Astrocyte (in vitro differentiated cells and primary cell): ENCODE data around the gene TMEM156. TPM values are rescaled to one million over a fixed set of nuclear protein-coding genes. Genes with fewer than 3 reads are reported as not detected.
A peak's percentile ranks its signal among the peaks of the same experiment; 100 is the strongest.

Source experiments
- DNase-seq: peaks from one replicate; pipeline ENCODE4 v3.0.0-alpha.2; 2010; ENCODE audit warnings: low read depth
- FAIRE-seq: peaks from 2 replicates; lab custom pipeline; 2011; peaks lifted over from hg19 to GRCh38; lab: Jason Lieb, UNC
- H2AFZ ChIP-seq: 2 replicates; pipeline ENCODE4 v1.6.0; 2012; ENCODE audit warnings: low read depth, low read length, inconsistent platforms
- H3K27ac ChIP-seq: 2 replicates; pipeline ENCODE4 v1.5.1; 2011; ENCODE audit warnings: low read depth, low read length, inconsistent platforms
- H3K27me3 ChIP-seq: 2 replicates; pipeline ENCODE4 v1.6.0; 2011; ENCODE audit warnings: low read length, inconsistent platforms; ENCODE audit not compliant: insufficient read depth
- H3K36me3 ChIP-seq: 2 replicates; pipeline ENCODE4 v1.5.1; 2011; ENCODE audit warnings: low read length, inconsistent platforms; ENCODE audit not compliant: insufficient read depth
- H3K4me1 ChIP-seq: 2 replicates; pipeline ENCODE4 v1.5.1; 2011; ENCODE audit warnings: low read length, inconsistent platforms; ENCODE audit not compliant: insufficient read depth
- H3K4me2 ChIP-seq: 2 replicates; pipeline ENCODE4 v1.6.0; 2012; ENCODE audit warnings: low read length, inconsistent platforms
- H3K4me3 ChIP-seq: 2 replicates; pipeline ENCODE4 v1.5.1; 2011; ENCODE audit warnings: low read depth, mild to moderate bottlenecking, low read length, inconsistent platforms; ENCODE audit not compliant: insufficient read depth
- H3K79me2 ChIP-seq: 2 replicates; pipeline ENCODE4 v1.6.0; 2012; ENCODE audit warnings: mild to moderate bottlenecking, low read length, inconsistent platforms; ENCODE audit not compliant: insufficient read depth
- H3K9ac ChIP-seq: 2 replicates; pipeline ENCODE4 v1.6.0; 2012; ENCODE audit warnings: mild to moderate bottlenecking, low read length, inconsistent platforms
- H3K9me3 ChIP-seq: 2 replicates; pipeline ENCODE4 v1.5.1; 2012; ENCODE audit warnings: low read depth, mild to moderate bottlenecking, low read length, inconsistent platforms; ENCODE audit not compliant: insufficient read depth
- H4K20me1 ChIP-seq: 2 replicates; pipeline ENCODE4 v1.6.0; 2012; ENCODE audit warnings: low read length, inconsistent platforms; ENCODE audit not compliant: insufficient read depth
- H3K27ac Mint-ChIP-seq: one replicate; pipeline ENCODE4 v1.8.0; 2021; ENCODE audit warnings: mild to moderate bottlenecking, mixed read lengths; ENCODE audit not compliant: unreplicated experiment
- H3K27me3 Mint-ChIP-seq: one replicate; pipeline ENCODE4 v1.8.0; 2021; ENCODE audit warnings: low read depth, mixed read lengths; ENCODE audit not compliant: unreplicated experiment
- H3K36me3 Mint-ChIP-seq: one replicate; pipeline ENCODE4 v1.8.0; 2021; ENCODE audit warnings: low read depth, mixed read lengths; ENCODE audit not compliant: unreplicated experiment
- H3K4me1 Mint-ChIP-seq: one replicate; pipeline ENCODE4 v1.8.0; 2021; ENCODE audit warnings: low read depth, mixed read lengths; ENCODE audit not compliant: unreplicated experiment
- H3K4me3 Mint-ChIP-seq: one replicate; pipeline ENCODE4 v1.8.0; 2021; ENCODE audit warnings: mild to moderate bottlenecking, moderate library complexity, mixed read lengths; ENCODE audit not compliant: unreplicated experiment
- H3K9me3 Mint-ChIP-seq: one replicate; pipeline ENCODE4 v1.8.0; 2021; ENCODE audit warnings: mild to moderate bottlenecking, mixed read lengths; ENCODE audit not compliant: unreplicated experiment
- CTCF ChIP-seq: IDR thresholded peaks from 2 replicates; pipeline ENCODE4 v1.5.1; 2011; ENCODE audit warnings: low read depth, mild to moderate bottlenecking, inconsistent platforms, low read length, moderate library complexity; ENCODE audit not compliant: insufficient read depth
- EZH2 ChIP-seq: IDR thresholded peaks from 2 replicates; pipeline ENCODE4 v1.6.1; 2012; ENCODE audit warnings: mild to moderate bottlenecking, low read length, inconsistent platforms; ENCODE audit not compliant: insufficient read depth
- total RNA-seq: library from RNA; stranded (reverse); gene quantifications from 2 replicates; pipeline ENCODE4 v1.2.1, GENCODE V29; 2021

Gene TMEM156
- total RNA-seq, 1 donor from 2014 or later = 0.59 TPM

- H3K4me3 ChIP-seq = no peak overlapping the region
- Mint-ChIP-seq H3K4me3 (no peak overlapping the region), H3K4me1 (peaks cover 22% of the 10 kb centered on the region), H3K27ac (peak overlapping the region; percentile 83), H3K36me3 (peaks cover 3% of the 10 kb centered on the region), H3K9me3 (no peaks in the 10 kb centered on the region), H3K27me3 (peaks cover 2% of the 10 kb centered on the region)
- no peak for TF ChIP-seq EZH2
- no peak for TF ChIP-seq CTCF
- peak overlapping the region; percentile 63 for H3K9ac ChIP-seq
- peak overlapping the region; percentile 77 for H3K27ac ChIP-seq
- no peaks in the 10 kb centered on the region for H3K9me3 ChIP-seq
- peak overlapping the region; percentile 76 for H3K4me2 ChIP-seq
- H4K20me1 ChIP-seq = no peaks in the 10 kb centered on the region
- no peaks in the 10 kb centered on the region for H3K79me2 ChIP-seq
- H2AFZ ChIP-seq = no peak overlapping the region
- no peaks in the 10 kb centered on the region for H3K27me3 ChIP-seq
- FAIRE-seq (peak; percentile 90), DNase-seq (peak; percentile 91)
- H3K4me1 ChIP-seq = peaks cover 21% of the 10 kb centered on the region
- peaks cover 14% of the 10 kb centered on the region for H3K36me3 ChIP-seq
These were observed 83.7 kb downstream of the TMEM156 start for GRCh38 chr4:38948551-38948950.

- H3K36me3 Mint-ChIP-seq = peaks cover 12% of the 10 kb centered on the region
- H3K4me3 Mint-ChIP-seq = no peak overlapping the region
- Histone ChIP-seq H3K4me2 (no peak overlapping the region), H3K36me3 (peaks cover 25% of the 10 kb centered on the region), H3K9me3 (no peaks in the 10 kb centered on the region), H3K4me3 (no peak overlapping the region), H3K9ac (no peak overlapping the region), H3K27me3 (no peaks in the 10 kb centered on the region), H3K79me2 (no peaks in the 10 kb centered on the region), H2AFZ (no peak overlapping the region), H3K4me1 (peaks cover 21% of the 10 kb centered on the region), H4K20me1 (no peaks in the 10 kb centered on the region), H3K27ac (no peak overlapping the region)
- H3K4me1 Mint-ChIP-seq = peaks cover 22% of the 10 kb centered on the region
- H3K9me3 Mint-ChIP-seq = peaks cover 2% of the 10 kb centered on the region
- H3K27me3 Mint-ChIP-seq = no peaks in the 10 kb centered on the region
- FAIRE-seq (no peak), DNase-seq (no peak)
- no peak for TF ChIP-seq EZH2
- no peak for TF ChIP-seq CTCF
- H3K27ac Mint-ChIP-seq = peak overlapping the region; percentile 30
These were observed 85.3 kb downstream of the TMEM156 start for GRCh38 chr4:38946919-38947318.

- no peak for TF ChIP-seq CTCF
- peaks cover 25% of the 10 kb centered on the region for H3K36me3 Mint-ChIP-seq
- peaks cover 21% of the 10 kb centered on the region for H3K4me1 Mint-ChIP-seq
- H3K9me3 ChIP-seq = no peaks in the 10 kb centered on the region
- no peak overlapping the region for H3K4me2 ChIP-seq
- DNase-seq = no peak
- peaks cover 44% of the 10 kb centered on the region for H3K36me3 ChIP-seq
- H3K27me3 Mint-ChIP-seq = no peaks in the 10 kb centered on the region
- peaks cover 13% of the 10 kb centered on the region for H3K4me1 ChIP-seq
- H3K4me3 ChIP-seq = no peak overlapping the region
- no peak overlapping the region for H3K9ac ChIP-seq
- peaks cover 2% of the 10 kb centered on the region for H3K9me3 Mint-ChIP-seq
- no peak overlapping the region for H3K4me3 Mint-ChIP-seq
- H3K27me3 ChIP-seq = no peaks in the 10 kb centered on the region
- H3K27ac ChIP-seq = no peak overlapping the region
- FAIRE-seq = no peak
- H3K27ac Mint-ChIP-seq = no peak overlapping the region
- no peaks in the 10 kb centered on the region for H3K79me2 ChIP-seq
- no peak overlapping the region for H2AFZ ChIP-seq
- H4K20me1 ChIP-seq = no peaks in the 10 kb centered on the region
These were observed 87.8 kb downstream of the TMEM156 start for GRCh38 chr4:38944440-38944839.
